Measurements from ENCODE around the gene KHDC4.

DNA sequence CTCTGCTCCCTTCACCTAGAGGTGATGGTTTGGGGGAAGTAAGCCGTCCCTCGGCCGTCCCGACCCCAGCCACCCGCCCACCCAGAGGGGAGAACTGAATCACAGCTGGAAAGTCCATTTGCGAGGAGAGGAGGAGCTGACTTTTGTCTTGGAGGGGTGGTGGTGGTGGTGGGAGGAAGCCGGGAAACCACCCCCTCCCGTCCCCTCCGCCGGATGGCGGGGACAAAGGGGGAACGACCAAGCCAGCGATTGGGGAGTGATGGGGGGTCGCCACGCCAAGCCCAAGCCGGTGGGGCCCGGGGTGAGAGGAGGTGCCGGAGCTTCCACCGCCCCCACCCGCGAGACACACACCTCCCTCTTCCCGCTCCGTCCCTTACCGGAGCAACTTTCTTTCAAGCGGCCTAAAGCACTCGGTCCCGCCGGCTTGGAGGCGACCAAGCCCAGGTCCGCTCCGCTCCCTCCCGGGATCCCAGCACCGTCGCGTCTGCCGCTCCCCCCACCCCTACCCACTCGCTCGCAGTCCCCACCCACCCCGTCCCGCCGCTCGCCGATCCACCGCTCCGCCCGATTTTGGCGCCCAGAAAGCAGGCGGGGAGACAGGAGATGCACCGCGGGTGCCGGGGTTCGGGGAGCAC lies 43.6 kb upstream of the KHDC4 start:
- TF ChIP-seq CTCF (CRISPR knock-in tag; IDR thresholded peaks at IDR 0.05) (no peak), ZNF468 (CRISPR knock-in tag; IDR thresholded peaks at IDR 0.05) (no peak), ZNF333 (CRISPR knock-in tag; IDR thresholded peaks at IDR 0.05; ENCODE audit: borderline replicate concordance) (no peak)
